ENCODE results near the gene CHRNB4.
A peak's percentile ranks its signal among the peaks of the same experiment; 100 is the strongest.

Gene CHRNB4

DNA sequence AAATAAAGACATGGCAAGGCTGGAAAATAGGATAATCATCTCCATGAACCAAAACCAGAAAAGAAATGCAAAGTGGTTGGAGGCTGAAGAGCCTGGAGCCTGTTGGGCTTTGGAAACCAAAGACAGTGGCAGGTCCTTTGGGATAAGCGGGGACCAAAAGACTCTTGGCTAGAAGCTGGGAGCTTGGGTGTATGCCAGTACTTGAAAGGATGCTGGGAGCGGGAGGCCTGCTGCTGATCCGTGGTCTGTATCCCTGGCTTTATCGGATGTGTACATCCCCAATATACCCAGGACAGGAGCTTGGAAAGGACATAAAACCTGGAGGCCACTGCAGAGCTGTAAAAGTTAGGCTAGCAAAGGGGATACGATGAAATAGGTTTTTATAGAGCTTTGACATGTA lies 1.3 kb upstream of the CHRNB4 start:
- ATAC-seq, result no peak
- TF ChIP-seq, protein P1, sequence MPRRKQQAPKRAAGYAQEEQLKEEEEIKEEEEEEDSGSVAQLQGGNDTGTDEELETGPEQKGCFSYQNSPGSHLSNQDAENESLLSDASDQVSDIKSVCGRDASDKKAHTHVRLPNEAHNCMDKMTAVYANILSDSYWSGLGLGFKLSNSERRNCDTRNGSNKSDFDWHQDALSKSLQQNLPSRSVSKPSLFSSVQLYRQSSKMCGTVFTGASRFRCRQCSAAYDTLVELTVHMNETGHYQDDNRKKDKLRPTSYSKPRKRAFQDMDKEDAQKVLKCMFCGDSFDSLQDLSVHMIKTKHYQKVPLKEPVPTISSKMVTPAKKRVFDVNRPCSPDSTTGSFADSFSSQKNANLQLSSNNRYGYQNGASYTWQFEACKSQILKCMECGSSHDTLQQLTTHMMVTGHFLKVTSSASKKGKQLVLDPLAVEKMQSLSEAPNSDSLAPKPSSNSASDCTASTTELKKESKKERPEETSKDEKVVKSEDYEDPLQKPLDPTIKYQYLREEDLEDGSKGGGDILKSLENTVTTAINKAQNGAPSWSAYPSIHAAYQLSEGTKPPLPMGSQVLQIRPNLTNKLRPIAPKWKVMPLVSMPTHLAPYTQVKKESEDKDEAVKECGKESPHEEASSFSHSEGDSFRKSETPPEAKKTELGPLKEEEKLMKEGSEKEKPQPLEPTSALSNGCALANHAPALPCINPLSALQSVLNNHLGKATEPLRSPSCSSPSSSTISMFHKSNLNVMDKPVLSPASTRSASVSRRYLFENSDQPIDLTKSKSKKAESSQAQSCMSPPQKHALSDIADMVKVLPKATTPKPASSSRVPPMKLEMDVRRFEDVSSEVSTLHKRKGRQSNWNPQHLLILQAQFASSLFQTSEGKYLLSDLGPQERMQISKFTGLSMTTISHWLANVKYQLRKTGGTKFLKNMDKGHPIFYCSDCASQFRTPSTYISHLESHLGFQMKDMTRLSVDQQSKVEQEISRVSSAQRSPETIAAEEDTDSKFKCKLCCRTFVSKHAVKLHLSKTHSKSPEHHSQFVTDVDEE (CRISPR knock-in tag; IDR thresholded peaks at IDR 0.05), result 0 out of 2 replicates have a peak, but pooled peaks have one; percentile 24
- no peak for TF ChIP-seq ISL1 (CRISPR knock-in tag; IDR thresholded peaks at IDR 0.05)

DNA sequence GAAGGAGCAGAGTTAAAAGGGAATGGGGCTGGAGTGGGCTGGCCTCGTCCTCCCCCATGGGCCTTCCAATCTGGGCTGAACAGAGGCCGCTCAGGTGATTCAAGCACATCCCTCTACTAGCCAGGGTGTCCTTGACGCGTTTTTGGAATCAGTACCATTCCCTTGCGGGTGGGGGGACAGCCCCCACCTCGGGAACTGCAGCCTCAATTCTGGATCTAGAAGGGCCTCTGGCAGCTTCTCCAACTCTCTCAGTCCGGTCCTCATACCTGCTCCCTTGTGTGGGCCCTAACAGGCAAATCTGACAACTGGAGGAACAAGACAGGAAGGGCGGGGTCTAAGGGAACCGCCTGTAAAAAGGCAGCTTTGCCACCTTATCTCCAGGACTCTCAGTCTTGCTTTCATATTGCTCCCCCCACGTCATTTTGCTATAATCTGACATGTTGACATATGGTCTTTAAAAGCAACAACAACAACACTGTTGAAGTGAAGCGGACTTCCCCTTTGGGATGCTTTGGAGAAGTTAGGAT lies 802 bp upstream of the CHRNB4 start:
- no peak for ATAC-seq
- TF ChIP-seq ISL1 (CRISPR knock-in tag; IDR thresholded peaks at IDR 0.05), result no peak
- TF ChIP-seq CSDC2 (CRISPR knock-in tag; IDR thresholded peaks at IDR 0.05), result no peak
- no peak for TF ChIP-seq OSR1 (CRISPR knock-in tag; IDR thresholded peaks at IDR 0.05)
- TF ChIP-seq ESRRG (CRISPR knock-in tag; IDR thresholded peaks at IDR 0.05), result no peak
- no peak for TF ChIP-seq TOX (CRISPR knock-in tag; IDR thresholded peaks at IDR 0.05; ENCODE audit: borderline replicate concordance)
- TF ChIP-seq, protein P2, sequence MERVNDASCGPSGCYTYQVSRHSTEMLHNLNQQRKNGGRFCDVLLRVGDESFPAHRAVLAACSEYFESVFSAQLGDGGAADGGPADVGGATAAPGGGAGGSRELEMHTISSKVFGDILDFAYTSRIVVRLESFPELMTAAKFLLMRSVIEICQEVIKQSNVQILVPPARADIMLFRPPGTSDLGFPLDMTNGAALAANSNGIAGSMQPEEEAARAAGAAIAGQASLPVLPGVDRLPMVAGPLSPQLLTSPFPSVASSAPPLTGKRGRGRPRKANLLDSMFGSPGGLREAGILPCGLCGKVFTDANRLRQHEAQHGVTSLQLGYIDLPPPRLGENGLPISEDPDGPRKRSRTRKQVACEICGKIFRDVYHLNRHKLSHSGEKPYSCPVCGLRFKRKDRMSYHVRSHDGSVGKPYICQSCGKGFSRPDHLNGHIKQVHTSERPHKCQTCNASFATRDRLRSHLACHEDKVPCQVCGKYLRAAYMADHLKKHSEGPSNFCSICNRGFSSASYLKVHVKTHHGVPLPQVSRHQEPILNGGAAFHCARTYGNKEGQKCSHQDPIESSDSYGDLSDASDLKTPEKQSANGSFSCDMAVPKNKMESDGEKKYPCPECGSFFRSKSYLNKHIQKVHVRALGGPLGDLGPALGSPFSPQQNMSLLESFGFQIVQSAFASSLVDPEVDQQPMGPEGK (CRISPR knock-in tag; IDR thresholded peaks at IDR 0.05; ENCODE audit: borderline replicate concordance), result no peak
- no peak for TF ChIP-seq RARB (CRISPR knock-in tag; IDR thresholded peaks at IDR 0.05)
- TF ChIP-seq SNAI2 (CRISPR knock-in tag; IDR thresholded peaks at IDR 0.05), result no peak
- TF ChIP-seq, protein P3, sequence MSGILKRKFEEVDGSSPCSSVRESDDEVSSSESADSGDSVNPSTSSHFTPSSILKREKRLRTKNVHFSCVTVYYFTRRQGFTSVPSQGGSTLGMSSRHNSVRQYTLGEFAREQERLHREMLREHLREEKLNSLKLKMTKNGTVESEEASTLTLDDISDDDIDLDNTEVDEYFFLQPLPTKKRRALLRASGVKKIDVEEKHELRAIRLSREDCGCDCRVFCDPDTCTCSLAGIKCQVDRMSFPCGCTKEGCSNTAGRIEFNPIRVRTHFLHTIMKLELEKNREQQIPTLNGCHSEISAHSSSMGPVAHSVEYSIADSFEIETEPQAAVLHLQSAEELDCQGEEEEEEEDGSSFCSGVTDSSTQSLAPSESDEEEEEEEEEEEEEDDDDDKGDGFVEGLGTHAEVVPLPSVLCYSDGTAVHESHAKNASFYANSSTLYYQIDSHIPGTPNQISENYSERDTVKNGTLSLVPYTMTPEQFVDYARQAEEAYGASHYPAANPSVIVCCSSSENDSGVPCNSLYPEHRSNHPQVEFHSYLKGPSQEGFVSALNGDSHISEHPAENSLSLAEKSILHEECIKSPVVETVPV (CRISPR knock-in tag; IDR thresholded peaks at IDR 0.05), result no peak
- TF ChIP-seq ZFP30 (CRISPR knock-in tag; IDR thresholded peaks at IDR 0.05), result no peak

DNA sequence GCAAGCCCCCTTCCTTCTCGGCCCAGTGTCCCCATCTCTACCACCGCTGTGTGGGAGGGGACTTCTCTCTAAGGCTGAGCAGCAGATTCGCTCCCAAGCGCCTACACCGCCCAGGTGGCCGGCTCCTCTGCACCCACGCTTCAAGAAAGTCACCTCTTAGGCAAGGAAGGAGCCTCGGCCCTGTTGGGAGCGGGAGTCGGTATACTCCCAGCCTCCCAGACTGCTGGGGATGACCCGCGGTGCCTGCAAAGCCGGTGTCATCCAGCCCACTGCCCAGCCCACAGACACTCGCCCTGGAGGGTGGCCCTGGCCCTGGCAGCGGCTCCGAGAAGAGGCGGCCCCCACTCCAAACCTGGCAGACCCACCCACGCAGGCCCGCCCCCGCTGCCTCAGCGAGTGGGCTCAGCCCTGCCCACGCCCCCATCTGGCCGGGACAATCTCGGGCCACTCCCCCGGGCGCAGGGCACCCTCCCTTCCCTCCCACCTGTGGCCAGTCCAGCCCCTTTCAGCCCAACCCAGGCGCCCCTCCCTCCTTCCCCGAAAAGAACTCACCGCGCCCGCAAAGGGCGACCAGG lies 396 bp downstream of the CHRNB4 start:
- peak; percentile 18 for ATAC-seq
- TF ChIP-seq ZFP3 (CRISPR knock-in tag; IDR thresholded peaks at IDR 0.05) (no peak), GLIS3 (CRISPR knock-in tag; IDR thresholded peaks at IDR 0.05) (no peak), SNAI2 (CRISPR knock-in tag; IDR thresholded peaks at IDR 0.05) (no peak), ZNF8 (CRISPR knock-in tag; IDR thresholded peaks at IDR 0.05) (no peak), RARB (CRISPR knock-in tag; IDR thresholded peaks at IDR 0.05) (no peak), ESRRG (CRISPR knock-in tag; IDR thresholded peaks at IDR 0.05) (no peak), OSR1 (CRISPR knock-in tag; IDR thresholded peaks at IDR 0.05) (no peak), ARNTL (CRISPR knock-in tag; IDR thresholded peaks at IDR 0.05; ENCODE audit: borderline replicate concordance, low read depth) (no peak), PPARA (CRISPR knock-in tag; IDR thresholded peaks at IDR 0.05; ENCODE audit: borderline replicate concordance) (no peak), ZNF70 (CRISPR knock-in tag; IDR thresholded peaks at IDR 0.05) (no peak), ISL1 (CRISPR knock-in tag; IDR thresholded peaks at IDR 0.05) (no peak), ZFP30 (CRISPR knock-in tag; IDR thresholded peaks at IDR 0.05) (no peak), BACH2 (CRISPR knock-in tag; IDR thresholded peaks at IDR 0.05; ENCODE audit: borderline replicate concordance) (no peak), TCF4 (CRISPR knock-in tag; IDR thresholded peaks at IDR 0.05; ENCODE audit: borderline replicate concordance) (no peak), CSDC2 (CRISPR knock-in tag; IDR thresholded peaks at IDR 0.05) (no peak), TOX (CRISPR knock-in tag; IDR thresholded peaks at IDR 0.05; ENCODE audit: borderline replicate concordance) (no peak)
- TF ChIP-seq, protein P3 (CRISPR knock-in tag; IDR thresholded peaks at IDR 0.05), result no peak

DNA sequence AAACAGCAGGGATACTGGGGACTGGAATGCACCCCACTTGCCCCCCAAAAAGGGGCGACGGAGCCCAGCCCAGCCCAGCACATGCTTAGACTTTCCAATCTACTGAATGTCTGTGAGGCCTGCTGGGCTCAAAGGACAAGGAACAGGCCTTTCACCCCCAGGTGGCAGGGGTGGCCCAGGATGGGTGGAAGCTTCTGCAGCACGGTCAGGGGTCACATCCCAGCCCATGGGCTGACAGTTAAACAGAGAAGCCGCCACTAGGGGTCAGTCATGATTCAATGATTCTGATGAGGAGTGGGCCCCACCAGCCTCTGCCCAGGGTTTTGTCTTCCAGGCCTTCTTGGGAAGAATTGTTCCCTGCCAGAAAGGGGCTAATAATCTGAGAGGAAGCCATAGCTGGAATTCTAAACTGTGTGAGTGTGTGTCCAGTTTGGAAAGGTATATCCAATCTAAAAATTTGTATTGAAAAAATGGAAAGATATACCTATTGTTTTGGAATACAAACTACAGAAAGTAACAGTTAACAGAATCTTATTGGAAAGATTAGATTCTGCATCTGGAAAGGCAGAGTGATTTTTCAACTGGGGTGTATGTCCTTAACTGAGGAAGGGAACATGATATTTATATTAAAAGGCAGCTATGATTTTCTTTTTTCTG lies 2.2 kb downstream of the CHRNB4 start:
- ATAC-seq, result peak; percentile 84
- TF ChIP-seq ZNF8 (CRISPR knock-in tag; IDR thresholded peaks at IDR 0.05) (no peak), ARNTL (CRISPR knock-in tag; IDR thresholded peaks at IDR 0.05; ENCODE audit: borderline replicate concordance, low read depth) (no peak), ZC3H10 (CRISPR knock-in tag; IDR thresholded peaks at IDR 0.05) (no peak), ZNF565 (CRISPR knock-in tag; conservative IDR thresholded peaks at IDR 0.05; ENCODE audit: low read depth) (no peak), GLIS3 (CRISPR knock-in tag; IDR thresholded peaks at IDR 0.05) (no peak), TCF4 (CRISPR knock-in tag; IDR thresholded peaks at IDR 0.05; ENCODE audit: borderline replicate concordance) (no peak), RARB (CRISPR knock-in tag; IDR thresholded peaks at IDR 0.05) (no peak), PPARA (CRISPR knock-in tag; IDR thresholded peaks at IDR 0.05; ENCODE audit: borderline replicate concordance) (no peak)
